ENCODE measurements around the gene PLEKHH3. TPM values are rescaled to one million over a fixed set of nuclear protein-coding genes. Genes with fewer than 3 reads are reported as not detected.
"Not testable (repeated sequence)": the region's sequence is repeated elsewhere in the genome, so short reads cannot be mapped to it uniquely, and the experiment has no call there.

The PLEKHH3 gene
- polyA plus RNA-seq, 1 donor (not counting 4 experiments of a cell fraction or from before 2014, with no cell fraction given), result 4.9 TPM

DNA sequence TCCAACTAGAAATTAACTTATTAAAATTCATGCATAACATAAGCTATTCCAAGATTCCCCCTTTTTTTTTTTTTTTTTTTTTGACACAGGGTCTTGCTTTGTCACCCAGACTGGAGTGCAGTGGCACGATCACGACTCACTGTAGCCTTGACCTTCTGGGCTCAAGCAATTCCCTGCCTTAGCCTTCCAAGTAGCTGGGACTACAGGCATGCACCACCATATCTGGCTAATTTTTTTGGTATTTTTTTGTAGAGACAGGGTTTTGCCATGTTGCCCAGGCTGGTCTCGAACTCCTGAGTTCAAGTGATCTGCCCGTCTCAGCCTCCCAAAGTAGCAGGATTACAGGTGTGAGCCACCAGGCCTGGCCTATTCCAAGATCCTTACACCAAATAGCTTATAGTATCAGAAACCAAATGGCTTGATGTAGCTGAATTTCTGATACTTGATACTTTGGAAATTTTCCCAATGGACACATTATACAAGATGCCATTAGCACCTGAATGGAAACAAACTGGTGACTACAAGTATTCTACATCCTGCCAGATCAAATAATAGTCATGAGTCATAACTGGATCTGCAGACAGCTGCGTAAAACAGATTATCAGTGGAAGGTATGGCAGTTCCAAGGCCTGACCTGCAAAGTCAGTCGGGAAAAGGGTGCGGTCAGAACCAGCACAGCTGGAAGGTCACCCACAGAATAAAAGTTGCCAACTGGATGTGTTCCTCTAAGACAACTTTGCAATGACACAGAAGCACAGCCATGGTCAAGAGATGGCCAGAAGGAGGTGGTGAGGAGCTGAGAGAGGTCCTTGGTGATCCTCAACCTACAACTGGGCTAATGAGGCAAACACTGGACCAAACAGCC, 52.8 kb downstream of the PLEKHH3 start:
- dilution Hi-C loops (cut with MboI; ENCODE audit: extremely low pct_ligation_motif_present, low sequenced_read_pairs), result no loop called here
- peak; percentile 84 for FAIRE-seq

GRCh38 chr17:42623271-42623670, 53.5 kb downstream of the PLEKHH3 start:
- dilution Hi-C loops (cut with MboI; ENCODE audit: extremely low pct_ligation_motif_present, low sequenced_read_pairs), result no loop called here
- no peak for TF ChIP-seq EZH2 (IDR thresholded peaks at IDR 0.05; ENCODE audit: low read length)
- TF ChIP-seq, protein P1, sequence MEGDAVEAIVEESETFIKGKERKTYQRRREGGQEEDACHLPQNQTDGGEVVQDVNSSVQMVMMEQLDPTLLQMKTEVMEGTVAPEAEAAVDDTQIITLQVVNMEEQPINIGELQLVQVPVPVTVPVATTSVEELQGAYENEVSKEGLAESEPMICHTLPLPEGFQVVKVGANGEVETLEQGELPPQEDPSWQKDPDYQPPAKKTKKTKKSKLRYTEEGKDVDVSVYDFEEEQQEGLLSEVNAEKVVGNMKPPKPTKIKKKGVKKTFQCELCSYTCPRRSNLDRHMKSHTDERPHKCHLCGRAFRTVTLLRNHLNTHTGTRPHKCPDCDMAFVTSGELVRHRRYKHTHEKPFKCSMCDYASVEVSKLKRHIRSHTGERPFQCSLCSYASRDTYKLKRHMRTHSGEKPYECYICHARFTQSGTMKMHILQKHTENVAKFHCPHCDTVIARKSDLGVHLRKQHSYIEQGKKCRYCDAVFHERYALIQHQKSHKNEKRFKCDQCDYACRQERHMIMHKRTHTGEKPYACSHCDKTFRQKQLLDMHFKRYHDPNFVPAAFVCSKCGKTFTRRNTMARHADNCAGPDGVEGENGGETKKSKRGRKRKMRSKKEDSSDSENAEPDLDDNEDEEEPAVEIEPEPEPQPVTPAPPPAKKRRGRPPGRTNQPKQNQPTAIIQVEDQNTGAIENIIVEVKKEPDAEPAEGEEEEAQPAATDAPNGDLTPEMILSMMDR (optimal IDR thresholded peaks at IDR 0.05 in 1 of 3, IDR thresholded peaks at IDR 0.05 in 1 of 3, conservative IDR thresholded peaks at IDR 0.05 in 1 of 3; ENCODE audit: extremely low read depth in 1 of 3, insufficient read depth in 2 of 3, low read length in 3 of 3), result no peak
- DNase-seq (ENCODE audit: low read depth, low spot score) (no peak), FAIRE-seq (no peak)
- no peak overlapping the region for H3K4me2 ChIP-seq (ENCODE audit: control insufficient read depth, extremely low read depth, insufficient read depth, low read depth, low read length)
- H4K20me1 ChIP-seq (ENCODE audit: control insufficient read depth, extremely low read depth, insufficient read depth, low read length), result no peaks in the 10 kb centered on the region
- peaks cover 17% of the 10 kb centered on the region for H3K4me1 ChIP-seq (ENCODE audit: control insufficient read depth, extremely low read depth, insufficient read depth, low read length)
- H3K4me3 ChIP-seq (ENCODE audit: control insufficient read depth in 2 of 3, extremely low read depth in 1 of 3, insufficient read depth in 2 of 3, low read depth in 1 of 3, low read length in 3 of 3), result no peak overlapping the region
- H3K79me2 ChIP-seq (ENCODE audit: control insufficient read depth, insufficient read depth, low read length), result no peaks in the 10 kb centered on the region
- H3K9me1 ChIP-seq (ENCODE audit: control insufficient read depth, extremely low read depth, insufficient read depth, low read length), result peaks cover 5% of the 10 kb centered on the region
- no peaks in the 10 kb centered on the region for H3K36me3 ChIP-seq (ENCODE audit: control insufficient read depth in 2 of 2, extremely low read depth in 1 of 2, insufficient read depth in 2 of 2, low read length in 2 of 2)
- H2AFZ ChIP-seq (ENCODE audit: control insufficient read depth, low read length), result no peak overlapping the region
- no peaks in the 10 kb centered on the region for H3K9me3 ChIP-seq (ENCODE audit: control insufficient read depth, low read depth, low read length)
- no peaks in the 10 kb centered on the region for H3K27me3 ChIP-seq (ENCODE audit: control insufficient read depth, extremely low read depth, insufficient read depth, low read length)
- H3K9ac ChIP-seq (ENCODE audit: control insufficient read depth, extremely low read depth, insufficient read depth, low read length), result no peak overlapping the region
- no peak overlapping the region for H3K27ac ChIP-seq (ENCODE audit: control insufficient read depth, insufficient read depth, low read length)

More for the DNA sequence above, 52.8 kb downstream of the PLEKHH3 start:
- peak overlapping the region in 1 of 3 experiments; percentile 13 for H3K4me3 ChIP-seq (ENCODE audit: control insufficient read depth in 2 of 3, extremely low read depth in 1 of 3, insufficient read depth in 2 of 3, low read depth in 1 of 3, low read length in 3 of 3)
- no peaks in the 10 kb centered on the region for H3K79me2 ChIP-seq (ENCODE audit: control insufficient read depth, insufficient read depth, low read length)
- no peak overlapping the region for H3K9ac ChIP-seq (ENCODE audit: control insufficient read depth, extremely low read depth, insufficient read depth, low read length)
- H3K9me3 ChIP-seq (ENCODE audit: control insufficient read depth, low read depth, low read length), result no peaks in the 10 kb centered on the region
- peaks cover 3% of the 10 kb centered on the region for H3K9me1 ChIP-seq (ENCODE audit: control insufficient read depth, extremely low read depth, insufficient read depth, low read length)
- peak overlapping the region; percentile 60 for H3K4me2 ChIP-seq (ENCODE audit: control insufficient read depth, extremely low read depth, insufficient read depth, low read depth, low read length)
- H3K27me3 ChIP-seq (ENCODE audit: control insufficient read depth, extremely low read depth, insufficient read depth, low read length), result no peaks in the 10 kb centered on the region
- H3K27ac ChIP-seq (ENCODE audit: control insufficient read depth, insufficient read depth, low read length), result peak overlapping the region; percentile 49
- H3K4me1 ChIP-seq (ENCODE audit: control insufficient read depth, extremely low read depth, insufficient read depth, low read length), result peaks cover 12% of the 10 kb centered on the region
- H2AFZ ChIP-seq (ENCODE audit: control insufficient read depth, low read length), result peak overlapping the region; percentile 69
- no peaks in the 10 kb centered on the region for H4K20me1 ChIP-seq (ENCODE audit: control insufficient read depth, extremely low read depth, insufficient read depth, low read length)
- no peak for TF ChIP-seq EZH2 (IDR thresholded peaks at IDR 0.05; ENCODE audit: low read length)
- TF ChIP-seq, protein P1 (optimal IDR thresholded peaks at IDR 0.05 in 1 of 3, IDR thresholded peaks at IDR 0.05 in 1 of 3, conservative IDR thresholded peaks at IDR 0.05 in 1 of 3; ENCODE audit: extremely low read depth in 1 of 3, insufficient read depth in 2 of 3, low read length in 3 of 3), result peak in 2 of 3 experiments; percentile 23 to 37
- DNase-seq (ENCODE audit: low read depth, low spot score), result peak; percentile 71
- H3K36me3 ChIP-seq (ENCODE audit: control insufficient read depth in 2 of 2, extremely low read depth in 1 of 2, insufficient read depth in 2 of 2, low read length in 2 of 2), result no peaks in the 10 kb centered on the region

DNA sequence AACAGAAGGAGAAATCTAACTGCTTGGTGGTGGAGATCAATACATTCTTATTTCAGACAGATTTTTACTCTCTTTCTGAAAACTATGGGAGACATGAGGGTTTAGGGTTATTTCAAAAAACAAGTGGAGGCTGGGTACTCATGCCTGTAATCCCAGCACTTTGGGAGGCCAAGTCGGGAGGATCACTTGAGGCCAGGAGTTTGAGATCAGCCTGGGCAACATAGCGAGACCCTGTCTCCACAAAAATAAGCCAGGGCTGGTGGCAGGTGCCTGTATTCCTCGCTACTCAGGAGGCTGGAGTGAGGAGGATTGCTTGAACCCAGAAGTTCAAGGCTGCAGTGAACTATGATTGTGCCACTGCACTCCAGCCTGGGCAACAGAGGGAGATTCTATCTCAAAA, 54.8 kb downstream of the PLEKHH3 start:
- dilution Hi-C loops (cut with MboI; ENCODE audit: extremely low pct_ligation_motif_present, low sequenced_read_pairs); FAIRE-seq: not testable (repeated sequence)

More for the DNA sequence above, 54.8 kb downstream of the PLEKHH3 start:
- not testable (repeated sequence) for H3K79me2 ChIP-seq (ENCODE audit: control insufficient read depth, insufficient read depth, low read length); H3K4me3 ChIP-seq (ENCODE audit: control insufficient read depth in 2 of 3, extremely low read depth in 1 of 3, insufficient read depth in 2 of 3, low read depth in 1 of 3, low read length in 3 of 3); DNase-seq (ENCODE audit: low read depth, low spot score); H3K9me3 ChIP-seq (ENCODE audit: control insufficient read depth, low read depth, low read length); H3K27ac ChIP-seq (ENCODE audit: control insufficient read depth, insufficient read depth, low read length); H4K20me1 ChIP-seq (ENCODE audit: control insufficient read depth, extremely low read depth, insufficient read depth, low read length); H3K4me2 ChIP-seq (ENCODE audit: control insufficient read depth, extremely low read depth, insufficient read depth, low read depth, low read length); H3K27me3 ChIP-seq (ENCODE audit: control insufficient read depth, extremely low read depth, insufficient read depth, low read length); H2AFZ ChIP-seq (ENCODE audit: control insufficient read depth, low read length); H3K36me3 ChIP-seq (ENCODE audit: control insufficient read depth in 2 of 2, extremely low read depth in 1 of 2, insufficient read depth in 2 of 2, low read length in 2 of 2); H3K9ac ChIP-seq (ENCODE audit: control insufficient read depth, extremely low read depth, insufficient read depth, low read length); H3K9me1 ChIP-seq (ENCODE audit: control insufficient read depth, extremely low read depth, insufficient read depth, low read length)
- peaks cover 24% of the 10 kb centered on the region for H3K4me1 ChIP-seq (ENCODE audit: control insufficient read depth, extremely low read depth, insufficient read depth, low read length)
